Neural cell (in vitro differentiated cells): ENCODE data around the gene PREPL. TPM values are rescaled to one million over a fixed set of nuclear protein-coding genes. Genes with fewer than 3 reads are reported as not detected.
"Not testable (repeated sequence)": the region's sequence is repeated elsewhere in the genome, so short reads cannot be mapped to it uniquely, and the experiment has no call there.

Source experiments
- H2AFZ ChIP-seq: fragments of 200-600, 300-800 bp; sonication (generic), shearing (Covaris generic); 2 replicates; pipeline ENCODE4 v1.6.0; 2014; ENCODE audit warnings: low read depth, mild to moderate bottlenecking, antibody characterized with exemption, low read length, moderate library complexity
- H3F3A ChIP-seq: fragments of 200-600 bp; shearing (Covaris generic); 2 replicates; pipeline ENCODE4 v1.6.1; 2016; ENCODE audit warnings: mild to moderate bottlenecking, moderate library complexity, mixed read lengths, antibody characterized with exemption, low read length; ENCODE audit not compliant: insufficient read depth, poor library complexity, severe bottlenecking
- H3K27ac ChIP-seq: fragments of 200-600, 300-800 bp; sonication (generic), shearing (Covaris generic); 2 replicates; pipeline ENCODE4 v1.5.1; 2014; ENCODE audit warnings: mild to moderate bottlenecking, low read length, moderate library complexity
- H3K27me3 ChIP-seq: fragments of 300-800, 200-600 bp; sonication (generic), shearing (Covaris generic); 2 replicates; pipeline ENCODE4 v1.6.0; 2014; ENCODE audit warnings: mild to moderate bottlenecking, low read depth, low read length, moderate library complexity; ENCODE audit not compliant: insufficient read depth
- H3K36me3 ChIP-seq: fragments of 300-800, 200-600 bp; sonication (generic), shearing (Covaris generic); 2 replicates; pipeline ENCODE4 v1.5.1; 2014; ENCODE audit warnings: mild to moderate bottlenecking, antibody characterized with exemption, low read length, moderate library complexity; ENCODE audit not compliant: insufficient read depth
- H3K4me2 ChIP-seq: fragments of 300-800, 200-600 bp; sonication (generic), shearing (Covaris generic); 2 replicates; pipeline ENCODE4 v1.6.0; 2014; ENCODE audit warnings: mild to moderate bottlenecking, low read length
- H3K4me3 ChIP-seq: fragments of 300-800, 200-600 bp; sonication (generic), shearing (Covaris generic); 2 replicates; pipeline ENCODE4 v1.5.1; 2014; ENCODE audit warnings: mild to moderate bottlenecking, low read length, moderate library complexity
- H3K79me2 ChIP-seq: fragments of 200-600 bp; shearing (Covaris generic); replicated peaks from 2 replicates; pipeline ENCODE4 v1.6.0; 2014; ENCODE audit warnings: mild to moderate bottlenecking, low read length, moderate library complexity; ENCODE audit not compliant: insufficient read depth
- H3K9ac ChIP-seq: fragments of 300-800, 200-600 bp; sonication (generic), shearing (Covaris generic); 2 replicates; pipeline ENCODE4 v1.6.1; 2016; ENCODE audit warnings: mild to moderate bottlenecking, low read length, mixed read lengths
- H3K9me2 ChIP-seq: fragments of 200-600 bp; shearing (Covaris generic); 2 replicates; pipeline ENCODE4 v1.6.1; 2016; ENCODE audit warnings: mild to moderate bottlenecking, low read length, mixed read lengths; ENCODE audit not compliant: insufficient read depth
- H3K9me3 ChIP-seq: fragments of 200-600, 300-800 bp; sonication (generic), shearing (Covaris generic); 2 replicates; pipeline ENCODE4 v1.6.1; 2016; ENCODE audit warnings: mild to moderate bottlenecking, mixed run types, low read length, moderate library complexity, mixed read lengths
- H4K20me1 ChIP-seq: fragments of 200-600 bp; shearing (Covaris generic); 2 replicates; pipeline ENCODE4 v1.6.1; 2016; ENCODE audit warnings: mild to moderate bottlenecking, mixed run types; ENCODE audit not compliant: insufficient read depth
- EP300 ChIP-seq: fragments of 450-650 bp; conservative IDR thresholded peaks from 2 replicates; pipeline ENCODE4 v1.6.1; 2014; ENCODE audit warnings: antibody characterized with exemption, mild to moderate bottlenecking, moderate library complexity; ENCODE audit not compliant: poor library complexity, severe bottlenecking
- EZH2 ChIP-seq: fragments of 200-600, 300-800 bp; shearing (Covaris generic), sonication (generic); IDR thresholded peaks from 2 replicates; pipeline ENCODE4 v1.6.1; 2014; ENCODE audit warnings: antibody characterized with exemption, low read length, borderline replicate concordance, mild to moderate bottlenecking; ENCODE audit not compliant: insufficient read depth, poor library complexity, severe bottlenecking
- MXI1 ChIP-seq: fragments of 450-650 bp; conservative IDR thresholded peaks from 2 replicates; pipeline ENCODE4 v1.6.1; 2014; ENCODE audit warnings: antibody characterized with exemption, mild to moderate bottlenecking; ENCODE audit not compliant: poor library complexity, severe bottlenecking
- POLR2AphosphoS5 ChIP-seq: IDR thresholded peaks from 2 replicates; pipeline ENCODE4 v1.6.1; 2012
- RAD21 ChIP-seq: fragments of 450-650 bp; conservative IDR thresholded peaks from 2 replicates; pipeline ENCODE4 v1.6.1; 2014; ENCODE audit warnings: antibody characterized with exemption, mild to moderate bottlenecking, moderate library complexity
- REST ChIP-seq: IDR thresholded peaks from 2 replicates; pipeline ENCODE4 v1.6.1; 2012; ENCODE audit warnings: borderline replicate concordance
- SMC3 ChIP-seq: fragments of 450-650 bp; conservative IDR thresholded peaks from 2 replicates; pipeline ENCODE4 v1.6.1; 2014; ENCODE audit warnings: antibody characterized with exemption, mild to moderate bottlenecking, moderate library complexity; ENCODE audit not compliant: poor library complexity
- TAF1 ChIP-seq: IDR thresholded peaks from 2 replicates; pipeline ENCODE4 v1.6.1; 2012; ENCODE audit warnings: low read depth
- polyA plus RNA-seq: library from polyadenylated mRNA; depleted of rRNA; stranded (reverse); fragments of >200 nt; gene quantifications from 2 replicates; pipeline ENCODE4 v1.2.3, GENCODE V29; 2014
- TF ChIP-seq, protein P1 (sequence below): fragments of 450-650 bp; IDR thresholded peaks from 2 replicates; pipeline ENCODE4 v1.5.1; 2014; ENCODE audit warnings: antibody characterized with exemption, mild to moderate bottlenecking, moderate library complexity; ENCODE audit not compliant: poor library complexity, severe bottlenecking

PREPL gene
- polyA plus RNA-seq, 1 donor from 2014 or later = 236 TPM

DNA sequence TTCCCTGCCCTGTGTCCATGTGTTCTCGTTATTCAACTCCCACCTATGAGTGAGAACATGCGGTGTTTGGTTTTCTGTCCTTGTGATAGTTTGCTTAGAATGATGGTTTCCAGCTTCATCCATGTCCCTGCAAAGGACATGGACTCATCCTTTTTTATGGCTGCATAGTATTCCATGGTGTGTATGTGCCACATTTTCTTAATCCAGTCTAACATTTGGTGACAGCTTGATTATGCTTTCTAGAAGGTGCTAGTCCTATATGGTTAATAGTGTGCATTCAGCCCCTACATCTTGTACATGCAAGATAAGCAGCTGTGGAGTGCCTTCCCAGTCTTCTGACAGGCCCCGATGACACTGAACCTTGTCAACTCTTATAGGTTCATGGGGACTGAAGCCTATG is 57.5 kb downstream of the PREPL start:
- not testable (repeated sequence) for H4K20me1 ChIP-seq

GRCh38 chr2:44301111-44301510 is 60.2 kb downstream of the PREPL start:
- H3K36me3 ChIP-seq = no peaks in the 10 kb centered on the region
- TF ChIP-seq REST (no peak), POLR2AphosphoS5 (no peak), RAD21 (no peak), SMC3 (no peak), EP300 (no peak), MXI1 (no peak), EZH2 (no peak), TAF1 (no peak)
- TF ChIP-seq, protein P1, sequence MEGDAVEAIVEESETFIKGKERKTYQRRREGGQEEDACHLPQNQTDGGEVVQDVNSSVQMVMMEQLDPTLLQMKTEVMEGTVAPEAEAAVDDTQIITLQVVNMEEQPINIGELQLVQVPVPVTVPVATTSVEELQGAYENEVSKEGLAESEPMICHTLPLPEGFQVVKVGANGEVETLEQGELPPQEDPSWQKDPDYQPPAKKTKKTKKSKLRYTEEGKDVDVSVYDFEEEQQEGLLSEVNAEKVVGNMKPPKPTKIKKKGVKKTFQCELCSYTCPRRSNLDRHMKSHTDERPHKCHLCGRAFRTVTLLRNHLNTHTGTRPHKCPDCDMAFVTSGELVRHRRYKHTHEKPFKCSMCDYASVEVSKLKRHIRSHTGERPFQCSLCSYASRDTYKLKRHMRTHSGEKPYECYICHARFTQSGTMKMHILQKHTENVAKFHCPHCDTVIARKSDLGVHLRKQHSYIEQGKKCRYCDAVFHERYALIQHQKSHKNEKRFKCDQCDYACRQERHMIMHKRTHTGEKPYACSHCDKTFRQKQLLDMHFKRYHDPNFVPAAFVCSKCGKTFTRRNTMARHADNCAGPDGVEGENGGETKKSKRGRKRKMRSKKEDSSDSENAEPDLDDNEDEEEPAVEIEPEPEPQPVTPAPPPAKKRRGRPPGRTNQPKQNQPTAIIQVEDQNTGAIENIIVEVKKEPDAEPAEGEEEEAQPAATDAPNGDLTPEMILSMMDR = no peak
- H3K27ac ChIP-seq = no peak overlapping the region
- H3K4me3 ChIP-seq = no peak overlapping the region
- H3K9ac ChIP-seq = no peak overlapping the region
- no peaks in the 10 kb centered on the region for H3K9me3 ChIP-seq
- no peaks in the 10 kb centered on the region for H3K9me2 ChIP-seq
- no peaks in the 10 kb centered on the region for H3K27me3 ChIP-seq
- no peak overlapping the region for H3K4me2 ChIP-seq
- H3K79me2 ChIP-seq = no peaks in the 10 kb centered on the region
- no peak overlapping the region for H2AFZ ChIP-seq
- H4K20me1 ChIP-seq = no peaks in the 10 kb centered on the region
- no peaks in the 10 kb centered on the region for H3F3A ChIP-seq

More for the DNA sequence above, 57.5 kb downstream of the PREPL start:
- H3K4me2 ChIP-seq, H3F3A ChIP-seq, H3K36me3 ChIP-seq, H3K79me2 ChIP-seq, H3K9me3 ChIP-seq, H2AFZ ChIP-seq, H3K9me2 ChIP-seq, H3K27me3 ChIP-seq, H3K27ac ChIP-seq, H3K9ac ChIP-seq, H3K4me3 ChIP-seq: not testable (repeated sequence)

DNA sequence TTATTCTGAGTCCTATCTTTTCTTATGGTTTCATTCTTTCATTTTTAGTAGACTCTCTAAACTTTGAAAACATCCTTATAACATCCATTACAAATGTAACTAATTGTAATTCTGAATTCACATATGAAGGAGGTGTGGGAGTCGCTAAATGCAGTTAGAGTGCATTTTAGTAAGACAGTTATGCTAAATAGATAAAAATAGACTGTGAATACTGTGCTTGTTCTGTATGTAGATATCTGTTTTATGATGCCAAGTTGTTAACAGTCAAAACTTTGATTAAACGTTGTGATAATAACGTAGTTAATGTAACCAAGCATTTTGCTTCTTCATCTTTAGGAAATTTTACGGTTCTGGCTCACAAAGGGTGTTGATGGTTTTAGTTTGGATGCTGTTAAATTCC is 61.7 kb downstream of the PREPL start:
- Histone ChIP-seq H3K9me2 (no peaks in the 10 kb centered on the region), H3K27me3 (no peaks in the 10 kb centered on the region), H3F3A (no peaks in the 10 kb centered on the region), H3K79me2 (no peaks in the 10 kb centered on the region), H2AFZ (no peak overlapping the region), H3K4me3 (no peak overlapping the region), H3K27ac (no peak overlapping the region), H3K36me3 (no peaks in the 10 kb centered on the region), H3K4me2 (no peak overlapping the region), H4K20me1 (no peaks in the 10 kb centered on the region), H3K9me3 (no peaks in the 10 kb centered on the region), H3K9ac (no peak overlapping the region)
- TF ChIP-seq POLR2AphosphoS5 = no peak
- TF ChIP-seq RAD21 = no peak
